ENCODE data around the gene SNTA1. TPM values are rescaled to one million over a fixed set of nuclear protein-coding genes. Genes with fewer than 3 reads are reported as not detected.

SNTA1 gene
- total and polyA plus RNA-seq, 2 of the 13 experiments (the other 11 are each of a cell fraction or from before 2014, with no cell fraction given): 16.4 to 18.3 TPM

GRCh38 chr20:33401184-33401920 lies 42.2 kb downstream of the SNTA1 start, which contains the start of gene CDK5RAP1 (continued):
- TF ChIP-seq, protein P1, sequence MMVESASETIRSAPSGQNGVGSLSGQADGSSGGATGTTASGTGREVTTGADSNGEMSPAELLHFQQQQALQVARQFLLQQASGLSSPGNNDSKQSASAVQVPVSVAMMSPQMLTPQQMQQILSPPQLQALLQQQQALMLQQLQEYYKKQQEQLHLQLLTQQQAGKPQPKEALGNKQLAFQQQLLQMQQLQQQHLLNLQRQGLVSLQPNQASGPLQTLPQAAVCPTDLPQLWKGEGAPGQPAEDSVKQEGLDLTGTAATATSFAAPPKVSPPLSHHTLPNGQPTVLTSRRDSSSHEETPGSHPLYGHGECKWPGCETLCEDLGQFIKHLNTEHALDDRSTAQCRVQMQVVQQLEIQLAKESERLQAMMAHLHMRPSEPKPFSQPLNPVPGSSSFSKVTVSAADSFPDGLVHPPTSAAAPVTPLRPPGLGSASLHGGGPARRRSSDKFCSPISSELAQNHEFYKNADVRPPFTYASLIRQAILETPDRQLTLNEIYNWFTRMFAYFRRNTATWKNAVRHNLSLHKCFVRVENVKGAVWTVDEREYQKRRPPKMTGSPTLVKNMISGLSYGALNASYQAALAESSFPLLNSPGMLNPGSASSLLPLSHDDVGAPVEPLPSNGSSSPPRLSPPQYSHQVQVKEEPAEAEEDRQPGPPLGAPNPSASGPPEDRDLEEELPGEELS (CRISPR knock-in tag; IDR thresholded peaks at IDR 0.05): peak; percentile 85
- TF ChIP-seq ZNF670 (CRISPR knock-in tag; IDR thresholded peaks at IDR 0.05; ENCODE audit: borderline replicate concordance) (peak; percentile 99), NFIB (CRISPR knock-in tag; IDR thresholded peaks at IDR 0.05; ENCODE audit: borderline replicate concordance) (no peak), RFX1 (IDR thresholded peaks at IDR 0.05) (no peak), CBX1 (IDR thresholded peaks at IDR 0.05; ENCODE audit: low read depth) (peak; percentile 100), ARNT2 (CRISPR knock-in tag; IDR thresholded peaks at IDR 0.05; ENCODE audit: low read depth) (peak; percentile 99), KAT2B (IDR thresholded peaks at IDR 0.05; ENCODE audit: borderline replicate concordance, low read depth, low read length) (no peak), ZFP41 (CRISPR knock-in tag; IDR thresholded peaks at IDR 0.05; ENCODE audit: borderline replicate concordance) (peak; percentile 95; the same call in 1 of the 2 replicates), TBX3 (IDR thresholded peaks at IDR 0.05; ENCODE audit: borderline replicate concordance) (peak; percentile 67; the same call in 1 of the 2 replicates), SIX4 (CRISPR knock-in tag; IDR thresholded peaks at IDR 0.05) (peak; percentile 88), ZNF576 (CRISPR knock-in tag; IDR thresholded peaks at IDR 0.05) (no peak), THYN1 (CRISPR knock-in tag; IDR thresholded peaks at IDR 0.05; ENCODE audit: borderline replicate concordance, low read depth) (peak; percentile 97), SMAD3 (CRISPR knock-in tag; IDR thresholded peaks at IDR 0.05) (peak; percentile 100), FOSL1 (CRISPR knock-in tag; IDR thresholded peaks at IDR 0.05; ENCODE audit: borderline replicate concordance) (no peak), POLR2AphosphoS5 (IDR thresholded peaks at IDR 0.05; ENCODE audit: low read depth, low read length) (peak; percentile 93), PRPF4 (IDR thresholded peaks at IDR 0.05; ENCODE audit: low read depth, low read length, poor library complexity, severe bottlenecking) (peak; percentile 55), MTA3 (CRISPR knock-in tag; IDR thresholded peaks at IDR 0.05) (0 out of 2 replicates have a peak, but pooled peaks have one; percentile 28), RXRB (CRISPR knock-in tag; IDR thresholded peaks at IDR 0.05; ENCODE audit: borderline replicate concordance) (peak; percentile 96), ZFYVE20 (CRISPR knock-in tag; IDR thresholded peaks at IDR 0.05; ENCODE audit: borderline replicate concordance, low read depth) (peak; percentile 87; the same call in 1 of the 2 replicates), TMF1 (CRISPR knock-in tag; IDR thresholded peaks at IDR 0.05; ENCODE audit: low read depth) (peak; percentile 98), HNRNPH1 (optimal IDR thresholded peaks at IDR 0.05; ENCODE audit: low read depth, low read length) (peak; percentile 63), ZNF33A (CRISPR knock-in tag; IDR thresholded peaks at IDR 0.05; ENCODE audit: borderline replicate concordance) (0 out of 2 replicates have a peak, but pooled peaks have one; percentile 67), ZNF44 (CRISPR knock-in tag; IDR thresholded peaks at IDR 0.05) (peak; percentile 96; the same call in 1 of the 2 replicates), ZIK1 (CRISPR knock-in tag; IDR thresholded peaks at IDR 0.05; ENCODE audit: borderline replicate concordance, low read depth) (peak; percentile 97), ZNF839 (CRISPR knock-in tag; IDR thresholded peaks at IDR 0.05; ENCODE audit: borderline replicate concordance) (peak; percentile 97)
- TF ChIP-seq, protein P2, sequence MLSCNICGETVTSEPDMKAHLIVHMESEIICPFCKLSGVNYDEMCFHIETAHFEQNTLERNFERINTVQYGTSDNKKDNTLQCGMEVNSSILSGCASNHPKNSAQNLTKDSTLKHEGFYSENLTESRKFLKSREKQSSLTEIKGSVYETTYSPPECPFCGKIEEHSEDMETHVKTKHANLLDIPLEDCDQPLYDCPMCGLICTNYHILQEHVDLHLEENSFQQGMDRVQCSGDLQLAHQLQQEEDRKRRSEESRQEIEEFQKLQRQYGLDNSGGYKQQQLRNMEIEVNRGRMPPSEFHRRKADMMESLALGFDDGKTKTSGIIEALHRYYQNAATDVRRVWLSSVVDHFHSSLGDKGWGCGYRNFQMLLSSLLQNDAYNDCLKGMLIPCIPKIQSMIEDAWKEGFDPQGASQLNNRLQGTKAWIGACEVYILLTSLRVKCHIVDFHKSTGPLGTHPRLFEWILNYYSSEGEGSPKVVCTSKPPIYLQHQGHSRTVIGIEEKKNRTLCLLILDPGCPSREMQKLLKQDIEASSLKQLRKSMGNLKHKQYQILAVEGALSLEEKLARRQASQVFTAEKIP (CRISPR knock-in tag; IDR thresholded peaks at IDR 0.05; ENCODE audit: borderline replicate concordance): no peak
